Kidney (tissue), 14 donors: ENCODE measurements around the gene STAT6. TPM values are rescaled to one million over a fixed set of nuclear protein-coding genes. Genes with fewer than 3 reads are reported as not detected.

Experiments used
- DNase-seq, 5 donors: peaks; one replicate each; pipeline ENCODE4 v3.0.0-alpha.2; 2013 to 2020
- FAIRE-seq: peaks from 2 replicates; lab custom pipeline; 2012; peaks lifted over from hg19 to GRCh38; lab: Jason Lieb, UNC
- H3K27ac ChIP-seq, 2 donors: one replicate each; pipeline ENCODE4 v1.7.0; 2013; ENCODE audit warnings: low read depth in 2 of 2, low read length in 2 of 2, inconsistent platforms in 1 of 2
- H3K27me3 ChIP-seq: one replicate; pipeline ENCODE4 v1.7.1; 2013; ENCODE audit warnings: low read length, inconsistent platforms; ENCODE audit not compliant: control insufficient read depth, insufficient read depth
- H3K36me3 ChIP-seq, 3 donors: one replicate each; pipeline versions ENCODE4 v1.7.0 to v1.7.1; 2013; ENCODE audit warnings: low read length in 3 of 3, control low read depth in 1 of 3, inconsistent platforms in 1 of 3; ENCODE audit not compliant: insufficient read depth in 3 of 3, control insufficient read depth in 2 of 3
- H3K4me1 ChIP-seq, 3 donors: one replicate each; pipeline versions ENCODE4 v1.7.0 to v1.7.1; 2013; ENCODE audit warnings: low read length in 3 of 3, inconsistent platforms in 1 of 3, low read depth in 1 of 3; ENCODE audit not compliant: control insufficient read depth in 2 of 3, insufficient read depth in 2 of 3
- H3K4me3 ChIP-seq, 3 donors: one replicate each; pipeline versions ENCODE4 v1.7.0 to v1.8.1; 2013; ENCODE audit warnings: low read length in 3 of 3, control low read depth in 1 of 3, inconsistent platforms in 1 of 3
- H3K9ac ChIP-seq, 3 donors: one replicate each; pipeline versions ENCODE4 v1.7.0 to v1.7.1; 2013; ENCODE audit warnings: low read length in 3 of 3, control low read depth in 1 of 3, inconsistent platforms in 1 of 3
- H3K9me3 ChIP-seq, 3 donors: one replicate each; pipeline versions ENCODE4 v1.7.0 to v1.7.1; 2013; ENCODE audit warnings: low read length in 3 of 3, control low read depth in 1 of 3, inconsistent platforms in 1 of 3; ENCODE audit not compliant: control insufficient read depth in 2 of 3, insufficient read depth in 1 of 3
- intact Hi-C: fragments of 100-400 bp; cut with DNase I; formaldehyde crosslinking; loops from one replicate; pipeline ENCODE4 v1.11.1; 2022
- polyA plus RNA-seq: library from polyadenylated mRNA; stranded (reverse); fragments of 350-450 nt; fragmentation: Illumina TruSeq; extraction: RNeasy Lipid Tissue Mini Kit (QIAGEN cat#74804); gene quantifications from one replicate; pipeline ENCODE4 v1.2.3, GENCODE V29; 2014; ENCODE audit warnings: low read depth, low replicate concordance; ENCODE audit not compliant: insufficient read depth
- total RNA-seq: library from RNA; stranded (reverse); fragmentation: NEBNext Ultra II Directional; extraction: Animal tissue kit (Norgen Biotek cat#: 25700); gene quantifications from one replicate; pipeline ENCODE4 v1.2.1, GENCODE V29; 2021
- TF ChIP-seq, protein P1 (sequence below): IDR thresholded peaks from 3 replicates; pipeline ENCODE4 v1.5.1; 2012; ENCODE audit warnings: mild to moderate bottlenecking, moderate library complexity, borderline replicate concordance; ENCODE audit not compliant: insufficient read depth; ENCODE audit errors: extremely low read depth
- donor health status: control.
- donor health status: control.
- donor health status: control.
- donor health status: control.
- donor health status: control.
- donor health status: DM: yes; HTN: yes; CAD: no.
- donor health status: Normal renal cell carcinoma (clear cell type).

STAT6 gene
- total and polyA plus RNA-seq, 2 donors from 2014 or later = 74.8 to 232 TPM

GRCh38 chr12:57130941-57131340, 19.8 kb upstream of the STAT6 start:
- Histone ChIP-seq H3K36me3 (no peaks in the 10 kb centered on the region), H3K27me3 (no peaks in the 10 kb centered on the region), H3K27ac (peak overlapping the region in 1 of 2 donors; percentile 22), H3K9me3 (no peaks in the 10 kb centered on the region), H3K9ac (no peak overlapping the region), H3K4me1 (peaks cover 0 to 23% (median 10%) of the 10 kb centered on the region in 3 donors), H3K4me3 (no peak overlapping the region)
- FAIRE-seq (no peak), DNase-seq (no peak)
- intact Hi-C loops = no loop called here
- TF ChIP-seq, protein P1, sequence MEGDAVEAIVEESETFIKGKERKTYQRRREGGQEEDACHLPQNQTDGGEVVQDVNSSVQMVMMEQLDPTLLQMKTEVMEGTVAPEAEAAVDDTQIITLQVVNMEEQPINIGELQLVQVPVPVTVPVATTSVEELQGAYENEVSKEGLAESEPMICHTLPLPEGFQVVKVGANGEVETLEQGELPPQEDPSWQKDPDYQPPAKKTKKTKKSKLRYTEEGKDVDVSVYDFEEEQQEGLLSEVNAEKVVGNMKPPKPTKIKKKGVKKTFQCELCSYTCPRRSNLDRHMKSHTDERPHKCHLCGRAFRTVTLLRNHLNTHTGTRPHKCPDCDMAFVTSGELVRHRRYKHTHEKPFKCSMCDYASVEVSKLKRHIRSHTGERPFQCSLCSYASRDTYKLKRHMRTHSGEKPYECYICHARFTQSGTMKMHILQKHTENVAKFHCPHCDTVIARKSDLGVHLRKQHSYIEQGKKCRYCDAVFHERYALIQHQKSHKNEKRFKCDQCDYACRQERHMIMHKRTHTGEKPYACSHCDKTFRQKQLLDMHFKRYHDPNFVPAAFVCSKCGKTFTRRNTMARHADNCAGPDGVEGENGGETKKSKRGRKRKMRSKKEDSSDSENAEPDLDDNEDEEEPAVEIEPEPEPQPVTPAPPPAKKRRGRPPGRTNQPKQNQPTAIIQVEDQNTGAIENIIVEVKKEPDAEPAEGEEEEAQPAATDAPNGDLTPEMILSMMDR = no peak

DNA sequence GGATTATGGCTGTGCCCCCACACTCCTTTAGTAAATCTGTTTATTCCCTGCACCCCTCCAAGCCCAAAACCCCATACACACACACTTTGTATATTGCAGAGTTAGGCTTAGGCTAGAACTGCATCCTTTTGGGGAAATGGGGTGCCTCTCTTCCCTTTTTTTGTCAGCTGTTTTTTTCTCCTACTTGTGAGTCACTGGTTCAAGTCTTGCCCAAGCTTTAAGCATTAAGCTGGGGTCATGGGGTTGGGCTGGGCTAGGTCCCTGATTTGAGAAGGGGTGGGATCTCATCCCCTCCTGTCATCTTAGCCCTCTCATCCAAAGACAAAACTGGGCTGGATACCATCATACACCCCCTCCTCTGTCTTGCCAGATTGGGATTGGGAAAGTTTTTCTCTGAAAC, 18.7 kb upstream of the STAT6 start:
- TF ChIP-seq, protein P1 = no peak
- H3K9ac ChIP-seq = peak overlapping the region in 2 of 3 donors; percentile 2 to 12
- H3K9me3 ChIP-seq = no peaks in the 10 kb centered on the region
- H3K27ac ChIP-seq = peak overlapping the region in 1 of 2 donors; percentile 84
- no peaks in the 10 kb centered on the region for H3K27me3 ChIP-seq
- FAIRE-seq (no peak), DNase-seq (no peak)
- intact Hi-C loops = no loop called here
- peak overlapping the region; percentile 28 to 91 (median 61) for H3K4me3 ChIP-seq
- H3K4me1 ChIP-seq = peaks cover 0 to 21% (median 10%) of the 10 kb centered on the region in 3 donors
- no peaks in the 10 kb centered on the region for H3K36me3 ChIP-seq

- FAIRE-seq = no peak
- intact Hi-C loops = no loop called here
- Histone ChIP-seq H3K27me3 (no peaks in the 10 kb centered on the region), H3K9ac (peak overlapping the region in 2 of 3 donors; percentile 12 to 61), H3K4me1 (peaks cover 0 to 21% (median 10%) of the 10 kb centered on the region in 3 donors), H3K36me3 (no peaks in the 10 kb centered on the region), H3K27ac (peak overlapping the region; percentile 43 to 84), H3K4me3 (peak overlapping the region; percentile 28 to 91 (median 63)), H3K9me3 (no peaks in the 10 kb centered on the region)
- DNase-seq = peak in 2 of 5 donors; percentile 62 to 65
- TF ChIP-seq, protein P1 = no peak
Observed at GRCh38 chr12:57129321-57129842, 18.2 kb upstream of the STAT6 start.
